GM19351 (cell line): ENCODE results near the gene RIC3.

Experiments used
- ATAC-seq: cut with Tn5 transposase; IDR thresholded peaks from one replicate; pipeline ENCODE4 v1.9.1; 2021; ENCODE audit warnings: mild to moderate bottlenecking, moderate library complexity; ENCODE audit not compliant: unreplicated experiment

Gene RIC3, protein sequence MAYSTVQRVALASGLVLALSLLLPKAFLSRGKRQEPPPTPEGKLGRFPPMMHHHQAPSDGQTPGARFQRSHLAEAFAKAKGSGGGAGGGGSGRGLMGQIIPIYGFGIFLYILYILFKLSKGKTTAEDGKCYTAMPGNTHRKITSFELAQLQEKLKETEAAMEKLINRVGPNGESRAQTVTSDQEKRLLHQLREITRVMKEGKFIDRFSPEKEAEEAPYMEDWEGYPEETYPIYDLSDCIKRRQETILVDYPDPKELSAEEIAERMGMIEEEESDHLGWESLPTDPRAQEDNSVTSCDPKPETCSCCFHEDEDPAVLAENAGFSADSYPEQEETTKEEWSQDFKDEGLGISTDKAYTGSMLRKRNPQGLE

DNA sequence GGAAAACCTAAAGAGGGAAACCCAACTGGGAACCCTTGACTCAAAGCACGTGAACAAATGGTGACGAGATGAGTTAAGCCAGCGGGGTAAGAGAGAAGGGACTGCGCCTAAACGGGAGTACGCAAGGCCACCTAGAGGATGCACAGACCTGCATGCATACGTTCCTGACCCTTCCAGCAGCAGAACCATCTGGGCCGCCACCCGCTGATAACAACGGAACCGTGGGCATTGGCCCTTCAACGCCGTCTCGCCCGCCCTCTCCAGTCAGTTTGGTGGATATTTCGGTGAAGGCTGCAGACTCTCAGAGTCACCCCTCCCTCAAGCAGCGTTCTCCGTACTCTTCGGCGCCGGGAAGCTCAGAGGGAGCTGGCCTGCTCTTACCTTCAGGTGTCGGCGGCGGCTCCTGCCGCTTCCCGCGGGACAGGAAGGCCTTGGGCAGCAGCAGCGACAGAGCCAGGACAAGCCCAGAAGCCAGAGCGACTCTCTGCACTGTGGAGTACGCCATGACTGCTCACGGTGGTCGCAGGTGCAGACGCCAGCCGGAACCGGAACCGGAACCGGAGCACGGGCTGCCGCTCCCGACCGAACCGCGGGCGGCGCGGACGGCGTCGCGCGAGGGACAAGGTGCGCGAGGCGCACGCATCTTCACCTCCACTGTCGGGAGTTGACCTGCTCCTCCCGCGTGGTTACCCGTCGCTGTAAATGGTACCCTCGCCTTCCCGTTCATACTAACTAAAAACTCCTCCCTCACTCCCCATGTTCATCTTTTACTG is at the start of gene RIC3:
RIC3 (minus strand) TSS at position 541 of the 773 bp plus-strand sequence; CDS start at position 505, 36 bp downstream.
- ATAC-seq = peak; percentile 73

DNA sequence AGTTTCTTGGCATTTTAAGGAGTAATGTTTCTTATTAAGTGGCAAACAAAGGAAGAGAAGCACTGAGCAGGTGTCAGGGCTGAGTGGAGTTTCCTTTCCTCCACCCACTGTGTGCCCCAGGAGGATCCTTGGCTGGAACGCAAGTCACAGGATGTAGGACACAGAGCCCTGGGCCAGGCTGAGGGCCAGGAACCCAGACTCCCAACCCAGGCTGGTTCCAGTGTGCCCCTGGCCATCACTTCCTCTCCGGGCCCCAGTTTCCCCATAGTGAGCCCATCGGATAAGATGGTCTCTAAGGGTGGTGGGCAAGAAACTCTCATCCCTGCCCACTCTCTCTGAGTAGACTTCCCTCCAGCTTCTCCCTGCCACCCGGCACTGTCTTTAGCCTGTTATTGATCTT is 49.6 kb upstream of the RIC3 start:
- ATAC-seq = no peak

DNA sequence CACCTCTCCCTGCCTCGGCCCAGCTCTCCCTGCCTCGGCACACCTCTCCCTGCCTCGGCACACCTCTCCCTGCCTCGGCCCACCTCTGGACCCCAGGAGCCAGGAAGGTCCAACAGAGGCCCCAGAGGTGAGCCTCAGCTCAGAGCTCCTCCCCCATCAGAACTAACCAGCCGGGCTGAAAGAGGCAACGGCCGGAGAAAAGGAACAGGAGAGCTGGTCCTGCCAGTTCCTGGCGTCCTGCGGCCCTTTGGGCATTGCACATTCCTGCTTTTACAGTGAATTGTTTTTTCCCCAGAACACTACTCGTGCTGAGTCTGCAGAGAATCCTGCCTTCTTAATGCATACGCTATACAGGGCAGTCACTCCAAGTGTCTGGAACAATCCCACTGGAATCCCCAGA is 49.1 kb upstream of the RIC3 start:
- ATAC-seq = no peak

DNA sequence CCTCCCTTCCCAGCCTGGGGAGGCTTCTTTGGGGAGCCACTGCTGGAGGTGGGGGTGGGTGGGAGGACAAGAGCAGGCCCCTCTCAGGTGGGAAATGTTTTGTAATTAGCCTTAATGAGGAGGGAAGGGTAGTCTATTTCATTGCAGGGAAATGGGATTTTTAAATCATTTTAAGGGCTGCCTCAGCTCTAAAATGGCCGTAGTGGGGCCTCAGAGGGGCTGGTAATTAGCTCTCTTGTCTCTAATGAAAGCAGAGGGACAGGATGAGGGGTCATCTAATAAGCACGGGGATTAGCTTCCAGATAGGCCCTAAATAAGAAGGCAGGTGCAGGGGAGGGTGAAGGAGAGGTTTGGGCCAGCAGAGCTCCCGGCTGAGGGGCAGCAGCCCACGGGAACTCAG is 48.3 kb upstream of the RIC3 start:
- no peak for ATAC-seq

DNA sequence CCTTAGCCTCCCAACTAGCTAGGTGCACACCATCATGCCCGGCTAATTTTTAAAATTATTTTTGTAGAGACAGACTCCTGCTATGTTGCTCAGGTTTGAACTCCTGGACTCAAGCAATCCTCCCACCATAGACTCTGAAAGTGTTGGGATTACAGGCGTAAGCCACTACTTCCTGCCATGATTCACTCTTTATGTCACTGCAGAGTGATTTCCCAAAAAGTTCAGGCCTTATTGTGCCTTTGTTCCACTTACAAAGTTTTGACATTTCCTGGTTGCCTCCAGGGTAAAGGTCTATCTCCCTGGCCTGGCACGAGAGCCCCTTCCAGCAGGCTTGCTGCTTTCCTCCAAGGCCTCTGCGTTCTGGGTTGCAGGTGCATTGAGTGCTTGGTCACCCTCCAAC is 44.6 kb upstream of the RIC3 start:
- ATAC-seq = no peak

DNA sequence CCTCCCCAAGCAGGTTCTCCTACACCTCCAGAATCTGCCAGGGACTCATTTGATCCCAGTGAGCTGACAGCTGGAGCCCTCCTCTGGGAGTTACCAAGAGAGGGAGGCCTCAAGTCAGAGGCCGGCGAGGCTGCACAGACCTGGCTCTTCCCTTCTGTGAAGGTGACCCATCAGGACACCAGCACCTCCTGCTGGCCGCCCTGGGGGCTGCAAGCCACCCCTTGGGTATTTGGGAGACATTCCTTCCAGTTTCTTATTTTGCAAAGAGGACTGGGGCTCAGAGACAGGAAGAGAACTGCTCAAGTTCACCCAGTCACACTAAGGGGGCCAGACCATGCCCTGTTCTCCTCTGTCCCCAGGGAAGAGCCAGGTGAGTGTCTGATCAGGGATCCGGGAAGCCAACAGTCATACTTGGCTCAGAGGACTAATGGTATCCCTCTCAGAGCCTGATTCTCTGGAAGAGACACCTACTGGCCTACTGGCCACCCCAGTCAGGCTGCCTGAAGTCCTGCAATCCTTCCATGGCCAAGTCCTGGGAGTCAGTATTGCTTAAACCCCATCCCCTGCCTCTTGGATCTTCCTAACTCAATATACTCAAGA is 40.5 kb upstream of the RIC3 start:
- ATAC-seq = no peak

DNA sequence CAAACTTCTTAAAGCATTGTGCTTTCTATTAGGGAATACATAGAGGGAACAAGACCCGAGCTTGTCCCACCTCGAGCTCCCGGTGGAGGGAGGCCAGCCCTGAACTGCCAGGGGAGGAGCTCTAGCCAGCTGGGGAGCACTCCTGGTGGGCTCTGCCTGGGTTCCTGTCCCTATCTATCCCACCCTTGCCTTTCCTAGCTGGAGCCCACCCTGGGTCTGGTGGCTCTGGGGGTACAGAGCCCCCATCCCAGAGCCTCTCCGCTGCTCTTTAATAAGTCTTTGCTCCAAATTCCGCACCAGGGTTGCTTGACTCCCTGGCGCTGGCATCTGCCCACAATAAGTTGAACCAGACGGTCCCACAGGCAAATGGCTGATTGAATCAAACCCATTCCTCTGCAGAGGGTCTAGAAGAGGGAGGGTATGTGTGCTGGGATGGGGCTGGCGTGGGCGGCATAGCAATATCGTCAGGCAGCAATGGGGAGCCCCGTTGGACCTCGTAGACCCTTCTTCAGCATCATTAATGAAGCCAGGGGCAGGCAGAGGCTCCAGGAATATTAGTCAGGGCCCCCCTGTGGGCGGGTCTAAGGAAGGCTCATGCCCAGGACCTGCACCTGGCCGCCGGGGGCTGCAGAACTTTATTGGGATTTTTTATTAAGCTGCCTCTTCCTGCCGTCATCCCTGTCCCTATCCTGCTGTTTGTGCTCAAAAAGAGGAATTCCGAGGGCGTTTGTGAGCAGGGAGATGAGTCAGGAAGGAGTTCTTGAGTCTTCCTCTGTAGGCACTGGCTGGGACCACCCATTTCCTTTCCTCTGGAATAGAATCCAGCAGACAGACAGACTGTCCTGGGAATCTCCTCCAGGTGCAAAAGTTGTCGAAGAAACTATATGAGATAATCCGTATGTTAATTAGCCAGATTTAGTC is 38.5 kb upstream of the RIC3 start:
- ATAC-seq = no peak

DNA sequence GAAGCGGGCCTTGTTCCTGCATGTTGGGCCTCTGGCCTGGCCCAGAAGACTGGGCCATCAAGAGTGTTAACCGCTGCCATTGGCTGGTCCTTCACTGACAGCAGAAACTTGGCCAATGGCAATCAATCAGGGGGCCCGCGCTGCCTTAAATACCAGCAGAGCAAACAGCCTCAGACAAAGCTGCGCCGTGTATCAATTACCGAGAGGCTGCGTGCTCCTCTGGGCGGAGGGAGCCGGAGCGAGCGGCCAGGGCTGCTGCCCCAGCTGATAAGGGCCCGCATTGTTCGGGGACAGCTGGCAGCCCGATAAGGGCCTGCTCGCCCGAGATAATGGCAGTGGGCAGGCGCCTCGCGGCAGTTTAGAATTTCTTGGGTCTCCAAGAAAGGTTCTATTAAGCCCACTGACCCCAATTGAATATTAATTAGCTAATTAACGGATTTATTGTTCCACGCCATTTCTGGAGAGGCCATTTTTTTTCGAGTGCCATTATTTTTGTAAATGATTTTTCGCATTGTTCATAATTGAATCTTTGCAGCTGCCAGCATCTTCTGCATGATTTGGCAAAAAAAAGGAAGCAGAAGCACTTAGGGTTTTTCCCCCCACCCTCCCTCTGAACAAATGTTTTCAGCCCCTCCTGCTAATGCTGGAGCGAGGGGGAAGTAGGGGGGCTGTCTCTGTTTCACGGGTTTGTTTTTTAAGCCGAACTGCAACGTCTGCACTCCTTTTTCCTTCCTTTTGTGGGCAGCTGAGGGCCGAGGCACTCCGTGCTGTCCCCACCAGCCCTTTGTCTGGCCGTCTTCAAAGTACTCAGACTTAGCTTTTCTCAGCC is 37.6 kb upstream of the RIC3 start:
- no peak for ATAC-seq

DNA sequence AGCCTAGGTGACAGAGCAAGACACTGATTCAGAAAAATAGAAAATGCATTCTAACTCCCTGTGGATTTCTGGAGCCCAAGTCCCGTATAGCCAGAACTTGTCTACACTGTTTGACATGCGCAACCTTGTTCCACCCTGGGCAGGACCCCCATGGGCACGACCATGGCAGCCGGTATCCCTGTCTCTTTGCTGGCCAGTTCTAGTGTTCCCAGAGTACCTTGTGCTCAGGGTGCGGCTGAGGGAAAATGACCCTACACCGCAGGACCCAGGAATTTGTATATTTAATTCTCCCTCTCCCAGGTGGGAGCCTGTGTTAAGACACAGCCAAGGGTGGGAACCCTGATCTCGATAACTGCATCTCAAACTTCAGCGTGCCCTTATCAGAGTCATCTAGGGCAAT is 36.7 kb upstream of the RIC3 start:
- ATAC-seq = no peak

DNA sequence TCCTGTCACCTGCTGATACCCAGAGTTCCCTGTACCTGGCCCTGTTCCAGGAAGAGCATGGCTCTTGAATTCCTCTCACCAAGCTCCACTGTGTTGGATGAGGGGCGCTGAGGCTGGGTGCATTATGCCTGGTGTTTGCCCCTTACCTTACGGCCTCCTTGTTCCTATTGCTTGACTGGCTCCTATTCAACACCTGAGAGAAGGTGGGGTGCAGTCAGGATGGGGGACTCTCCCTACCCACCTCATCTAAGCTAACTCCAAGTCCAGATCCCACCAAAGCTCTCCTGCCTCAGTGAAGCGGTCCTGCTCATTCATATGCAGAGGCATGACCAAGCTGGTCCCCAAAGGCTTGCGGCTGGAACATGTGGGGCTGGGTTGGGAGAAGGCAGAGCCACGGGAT is 35.8 kb upstream of the RIC3 start:
- ATAC-seq = no peak

DNA sequence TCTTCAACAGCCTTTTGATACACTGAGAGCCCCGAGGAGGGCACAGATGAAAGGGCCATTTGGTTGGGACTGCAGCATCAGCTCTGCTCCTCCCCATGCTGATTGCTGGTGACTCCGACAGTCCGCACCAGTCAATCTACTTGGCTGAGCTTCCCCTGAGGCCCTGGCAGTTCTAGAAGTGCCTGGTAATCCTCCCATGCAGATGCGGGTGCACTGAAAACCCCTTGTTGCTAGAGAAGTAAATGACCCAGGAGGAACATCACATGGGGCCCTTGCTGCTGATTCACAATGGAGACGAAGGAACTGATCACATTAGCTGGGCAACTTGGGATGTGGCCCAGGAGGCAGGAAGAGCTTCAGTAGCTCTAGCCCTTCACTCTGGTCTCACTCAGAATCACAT is 35.2 kb upstream of the RIC3 start:
- no peak for ATAC-seq

DNA sequence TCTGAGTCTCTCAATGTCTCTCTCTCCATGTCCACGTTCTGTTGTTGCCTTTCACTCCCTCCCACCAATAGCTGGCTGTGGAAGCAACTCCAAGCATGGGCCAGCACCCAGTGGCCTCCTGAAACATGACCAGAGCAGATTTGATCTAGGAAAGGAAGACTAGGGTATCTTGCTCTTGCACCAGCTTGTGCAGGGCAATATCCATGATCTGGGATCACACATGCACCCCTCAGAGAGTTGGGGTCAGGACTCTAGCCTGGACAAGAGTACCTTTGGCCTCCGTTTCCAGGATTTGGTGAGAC is 34.5 kb upstream of the RIC3 start:
- no peak for ATAC-seq

DNA sequence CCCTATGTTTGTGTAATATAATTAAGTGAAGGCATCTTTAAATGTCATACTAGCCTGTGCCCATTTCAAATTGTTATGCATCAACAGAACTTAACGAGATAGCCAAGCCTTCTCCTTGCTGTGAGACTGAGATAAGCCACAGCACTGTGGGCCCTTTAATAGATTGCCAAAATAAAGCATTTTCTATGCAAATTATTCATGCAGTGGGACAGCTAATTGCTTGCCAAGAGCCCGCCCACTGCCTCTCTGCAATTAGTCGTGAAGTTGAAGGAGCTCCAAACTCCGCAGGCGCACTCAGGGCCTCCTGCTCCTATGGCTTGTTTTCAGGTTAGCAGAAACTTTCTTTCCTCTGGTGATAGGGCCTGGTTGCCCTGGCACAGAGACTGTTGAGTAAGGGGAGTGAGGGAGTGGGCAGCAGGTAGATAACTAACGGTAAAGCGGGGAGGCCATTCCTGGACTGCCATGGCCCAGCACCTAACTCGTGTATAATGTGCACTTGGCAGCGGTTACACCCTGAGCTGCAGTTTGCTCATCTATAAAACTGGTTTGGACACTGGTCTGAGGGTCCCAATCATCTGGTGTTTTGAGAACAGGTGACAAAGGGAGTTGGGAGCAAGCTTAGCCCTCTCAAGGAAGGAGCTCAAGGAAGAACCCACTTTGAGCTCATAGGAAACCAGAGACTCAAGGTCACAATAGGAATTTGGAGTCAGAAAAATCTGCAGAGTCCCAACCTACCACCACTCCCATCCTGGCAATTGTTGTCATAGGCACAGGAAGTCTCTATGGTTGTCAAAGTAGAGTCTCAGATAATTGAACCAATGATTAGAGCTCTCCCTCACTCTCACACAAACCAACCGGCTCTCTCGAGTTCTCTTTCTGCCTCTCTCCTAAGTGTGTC is 33.9 kb upstream of the RIC3 start:
- no peak for ATAC-seq

DNA sequence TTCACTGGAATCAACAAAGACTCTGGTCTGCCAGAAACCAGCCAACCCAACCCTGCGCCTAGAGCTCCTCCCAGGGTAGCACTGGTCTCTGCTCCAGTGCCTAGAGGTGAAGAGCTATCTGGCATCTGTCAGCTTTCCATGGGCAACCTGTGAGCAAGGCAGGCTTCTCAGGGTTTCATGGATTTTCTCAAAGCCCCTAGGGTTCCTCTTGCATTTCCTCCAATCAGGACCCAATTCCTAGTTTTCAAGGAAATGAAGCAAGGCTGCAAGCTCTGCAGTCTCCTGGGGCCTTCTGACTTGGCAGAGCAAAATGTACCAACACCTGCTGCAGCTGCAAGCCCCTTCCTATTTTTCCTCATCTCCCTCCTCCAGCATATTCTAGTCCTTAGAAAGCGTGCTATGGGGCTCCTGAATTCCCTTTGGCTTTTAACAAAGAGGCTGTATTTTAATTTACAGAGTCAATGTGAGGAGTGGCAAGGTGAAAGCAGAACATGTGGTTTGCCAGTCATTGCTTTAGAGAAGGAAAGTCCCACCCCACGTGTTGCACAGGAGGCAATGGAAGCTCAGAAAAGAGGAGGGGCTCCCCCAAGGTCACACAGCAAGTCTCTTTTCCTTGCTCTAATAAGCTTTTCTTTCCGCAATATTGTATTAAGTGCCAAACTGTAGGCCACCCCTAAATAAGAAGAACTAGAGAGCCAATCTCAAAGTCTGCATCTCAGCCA is 33.0 kb upstream of the RIC3 start:
- peak; percentile 67 for ATAC-seq

DNA sequence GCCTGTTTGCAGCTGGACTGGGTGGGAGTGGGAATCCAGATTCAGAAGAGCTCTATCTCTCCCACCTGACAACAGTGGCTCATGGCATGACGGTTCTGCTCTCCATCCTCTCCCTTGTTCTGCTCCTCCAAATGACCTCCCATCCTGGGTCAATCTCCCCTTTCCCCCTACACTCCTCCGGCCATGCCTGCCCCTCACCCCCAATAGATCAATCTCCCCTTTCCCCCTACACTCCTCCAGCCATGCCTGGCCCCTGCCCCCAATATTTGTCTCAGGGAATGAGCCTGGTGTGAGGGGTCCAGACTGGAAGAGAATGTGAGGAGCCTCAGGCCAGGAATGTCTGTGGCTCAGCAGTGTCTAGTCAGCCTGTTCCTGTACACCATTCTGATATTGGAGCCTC is 30.9 kb upstream of the RIC3 start:
- no peak for ATAC-seq

DNA sequence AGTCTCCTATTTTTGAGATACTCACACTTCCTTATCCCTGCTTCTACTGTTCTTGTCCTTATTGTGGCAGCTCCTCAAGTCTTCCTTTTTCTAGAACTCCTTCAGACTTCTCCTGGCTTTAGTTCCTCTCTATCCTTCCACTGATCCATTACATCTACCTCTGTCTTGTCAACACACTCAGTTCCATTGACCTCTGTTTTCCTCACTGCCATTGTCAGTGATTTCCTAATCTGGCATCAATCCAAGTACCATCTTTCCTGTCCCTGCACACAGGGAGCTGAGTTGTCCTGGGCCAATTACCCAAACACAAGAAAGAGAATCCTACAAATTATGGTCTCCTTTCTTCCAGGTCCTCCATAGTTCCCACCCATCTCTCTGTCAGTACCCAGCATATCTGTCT is 27.9 kb upstream of the RIC3 start:
- no peak for ATAC-seq

DNA sequence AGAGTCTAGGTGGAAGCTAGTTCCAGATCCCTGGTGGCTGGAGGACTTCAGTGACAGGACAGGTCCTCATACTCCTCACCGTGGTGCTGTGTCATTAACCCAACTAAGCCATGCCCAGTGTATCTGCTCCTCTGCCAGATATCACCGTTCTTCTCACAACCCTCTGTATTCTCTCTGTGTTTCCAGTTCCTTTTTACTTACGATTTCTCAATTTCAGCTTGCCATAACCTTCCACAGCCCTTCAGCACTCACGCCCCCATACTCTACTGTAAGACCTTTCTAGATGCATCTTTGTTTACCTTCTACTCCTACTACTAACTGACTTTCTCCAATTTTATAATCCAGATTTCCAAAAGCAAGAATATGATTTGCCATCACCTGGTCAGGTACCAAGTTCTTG is 26.1 kb upstream of the RIC3 start:
- ATAC-seq = no peak

DNA sequence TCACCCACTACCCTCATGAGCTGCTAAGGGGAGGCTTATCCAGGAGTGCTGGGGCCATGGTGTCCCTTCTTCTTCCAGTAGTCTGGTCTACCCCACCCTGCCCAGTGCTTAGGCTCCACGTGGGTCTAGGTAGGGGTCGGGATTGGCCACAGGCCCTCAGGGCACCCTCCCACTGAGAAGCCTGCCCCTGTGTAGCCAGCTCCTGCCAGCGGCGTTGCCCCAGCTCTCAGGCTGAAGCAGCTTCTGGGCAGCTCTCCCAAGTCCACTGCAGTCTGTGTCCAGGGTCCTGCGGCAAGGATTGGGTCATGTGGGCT is 24.0 kb upstream of the RIC3 start:
- no peak for ATAC-seq
